B cell (primary cell): ENCODE data around the gene ARHGAP23.

Source experiments
- CTCF ChIP-seq: fragments of 200-600 bp; IDR thresholded peaks from one replicate; pipeline ENCODE4 v1.8.0; 2022; ENCODE audit warnings: antibody characterized with exemption, mild to moderate bottlenecking
- EZH2 ChIP-seq: IDR thresholded peaks from 2 replicates; pipeline ENCODE4 v1.6.1; 2012; ENCODE audit warnings: borderline replicate concordance, low read depth, mild to moderate bottlenecking, moderate library complexity, low read length; ENCODE audit not compliant: insufficient read depth, poor library complexity, severe bottlenecking

GRCh38 chr17:38441429-38442061 is 13.3 kb downstream of the ARHGAP23 start:
- TF ChIP-seq CTCF (no peak), EZH2 (no peak)
